NB4 (cell line): Measurements from ENCODE around the gene MBTD1.
"Not testable (repeated sequence)": the region's sequence is repeated elsewhere in the genome, so short reads cannot be mapped to it uniquely, and the experiment has no call there.

Experiments used
- DNase-seq: peaks from one replicate; pipeline ENCODE4 v3.0.0; 2010; ENCODE audit warnings: low read depth
- H3K4me3 ChIP-seq: one replicate; pipeline ENCODE4 v1.5.1; 2011; ENCODE audit warnings: mild to moderate bottlenecking, low read depth, low read length, moderate library complexity
- MAX ChIP-seq: IDR thresholded peaks from 2 replicates; pipeline ENCODE4 v1.6.1; 2011; ENCODE audit warnings: low read depth, low read length
- MYC ChIP-seq: IDR thresholded peaks from 2 replicates; pipeline ENCODE4 v1.6.1; 2011; ENCODE audit warnings: low read depth, low read length
- POLR2A ChIP-seq: IDR thresholded peaks from 2 replicates; pipeline ENCODE4 v1.6.1; 2011; ENCODE audit warnings: mild to moderate bottlenecking; ENCODE audit not compliant: insufficient read length; ENCODE audit errors: extremely low read depth
- TF ChIP-seq, protein P1 (sequence below): IDR thresholded peaks from one replicate; pipeline ENCODE4 v1.5.1; 2012; ENCODE audit warnings: low read depth, low read length

MBTD1 gene

DNA sequence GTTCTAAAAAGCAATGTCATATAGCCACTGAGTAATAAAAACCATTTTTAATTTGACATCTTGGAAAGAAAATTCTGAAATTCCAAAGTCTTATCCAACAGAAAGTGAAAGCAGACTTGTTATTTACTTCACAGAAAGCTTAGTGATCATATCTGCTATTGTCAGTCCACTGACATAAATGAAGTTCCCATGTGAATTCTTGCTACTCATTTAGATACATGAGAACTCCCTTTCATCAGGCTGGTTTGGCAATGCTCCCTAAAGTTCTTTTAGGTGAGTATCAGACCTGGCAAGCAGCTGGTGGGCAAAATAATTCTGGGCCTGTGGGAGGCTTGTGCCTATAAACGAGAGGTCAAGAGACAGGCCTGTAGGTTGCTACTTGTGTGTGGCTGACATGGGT, 70.2 kb downstream of the MBTD1 start:
- no peak overlapping the region for H3K4me3 ChIP-seq
- TF ChIP-seq, protein P1, sequence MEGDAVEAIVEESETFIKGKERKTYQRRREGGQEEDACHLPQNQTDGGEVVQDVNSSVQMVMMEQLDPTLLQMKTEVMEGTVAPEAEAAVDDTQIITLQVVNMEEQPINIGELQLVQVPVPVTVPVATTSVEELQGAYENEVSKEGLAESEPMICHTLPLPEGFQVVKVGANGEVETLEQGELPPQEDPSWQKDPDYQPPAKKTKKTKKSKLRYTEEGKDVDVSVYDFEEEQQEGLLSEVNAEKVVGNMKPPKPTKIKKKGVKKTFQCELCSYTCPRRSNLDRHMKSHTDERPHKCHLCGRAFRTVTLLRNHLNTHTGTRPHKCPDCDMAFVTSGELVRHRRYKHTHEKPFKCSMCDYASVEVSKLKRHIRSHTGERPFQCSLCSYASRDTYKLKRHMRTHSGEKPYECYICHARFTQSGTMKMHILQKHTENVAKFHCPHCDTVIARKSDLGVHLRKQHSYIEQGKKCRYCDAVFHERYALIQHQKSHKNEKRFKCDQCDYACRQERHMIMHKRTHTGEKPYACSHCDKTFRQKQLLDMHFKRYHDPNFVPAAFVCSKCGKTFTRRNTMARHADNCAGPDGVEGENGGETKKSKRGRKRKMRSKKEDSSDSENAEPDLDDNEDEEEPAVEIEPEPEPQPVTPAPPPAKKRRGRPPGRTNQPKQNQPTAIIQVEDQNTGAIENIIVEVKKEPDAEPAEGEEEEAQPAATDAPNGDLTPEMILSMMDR = no peak
- no peak for TF ChIP-seq POLR2A
- TF ChIP-seq MYC = no peak
- TF ChIP-seq MAX = no peak
- no peak for DNase-seq

GRCh38 chr17:51189162-51189561, 70.7 kb downstream of the MBTD1 start:
- DNase-seq = no peak
- H3K4me3 ChIP-seq = no peak overlapping the region
- TF ChIP-seq MAX = no peak

- TF ChIP-seq POLR2A (no peak), MAX (no peak), MYC (no peak)
- TF ChIP-seq, protein P1 = no peak
- no peak overlapping the region for H3K4me3 ChIP-seq
- DNase-seq = no peak
These were observed 71.5 kb downstream of the MBTD1 start for GRCh38 chr17:51188271-51188833.

GRCh38 chr17:51185763-51186332, 74.0 kb downstream of the MBTD1 start:
- no peak for TF ChIP-seq MYC
- no peak overlapping the region for H3K4me3 ChIP-seq
- DNase-seq = no peak

DNA sequence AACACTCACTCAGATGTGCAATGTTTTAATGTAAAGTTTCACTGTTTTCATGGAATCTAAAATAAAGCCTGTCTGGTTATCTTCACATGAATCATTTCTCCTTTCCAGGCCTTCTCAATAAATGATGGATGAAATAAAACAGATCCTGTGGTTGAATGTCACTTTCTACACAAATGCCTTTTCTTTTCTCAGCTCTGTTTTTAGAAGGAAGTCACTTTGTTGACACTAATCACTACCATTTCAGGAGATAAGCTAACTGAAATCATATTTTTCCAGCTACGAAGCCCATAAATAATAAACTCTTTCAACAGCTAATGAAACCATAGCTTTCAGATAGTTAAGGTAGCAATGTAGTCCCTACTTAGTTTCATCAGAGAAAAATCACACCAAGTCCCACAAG, 75.7 kb downstream of the MBTD1 start:
- TF ChIP-seq MYC (no peak), MAX (no peak), POLR2A (no peak)
- TF ChIP-seq, protein P1 = no peak
- H3K4me3 ChIP-seq = no peak overlapping the region
- DNase-seq = no peak

DNA sequence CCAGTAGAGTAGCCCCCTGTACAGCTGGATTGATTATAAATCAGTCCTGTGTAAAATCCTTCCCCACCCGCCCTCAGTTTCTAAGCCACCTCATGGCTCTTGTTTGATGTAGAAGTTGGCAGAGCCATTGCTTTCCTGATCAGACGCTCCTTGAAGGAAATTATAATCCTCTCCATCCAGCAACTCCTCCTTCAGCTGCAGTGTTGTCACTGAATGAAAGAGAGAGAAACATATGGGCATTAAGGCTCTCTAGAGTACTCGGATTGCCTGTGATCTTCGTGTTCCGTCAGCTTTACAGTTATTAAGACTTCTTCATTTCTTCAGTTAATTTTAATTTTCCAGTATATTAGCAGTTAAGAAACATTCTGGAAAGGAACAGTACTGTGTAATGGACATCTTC, 79.4 kb downstream of the MBTD1 start:
- H3K4me3 ChIP-seq = no peak overlapping the region
- no peak for DNase-seq
- TF ChIP-seq MYC = no peak
- no peak for TF ChIP-seq POLR2A
- TF ChIP-seq, protein P1 = no peak
- TF ChIP-seq MAX = no peak

- DNase-seq = not testable (repeated sequence)
These were observed 87.8 kb downstream of the MBTD1 start for GRCh38 chr17:51172030-51172429.

DNA sequence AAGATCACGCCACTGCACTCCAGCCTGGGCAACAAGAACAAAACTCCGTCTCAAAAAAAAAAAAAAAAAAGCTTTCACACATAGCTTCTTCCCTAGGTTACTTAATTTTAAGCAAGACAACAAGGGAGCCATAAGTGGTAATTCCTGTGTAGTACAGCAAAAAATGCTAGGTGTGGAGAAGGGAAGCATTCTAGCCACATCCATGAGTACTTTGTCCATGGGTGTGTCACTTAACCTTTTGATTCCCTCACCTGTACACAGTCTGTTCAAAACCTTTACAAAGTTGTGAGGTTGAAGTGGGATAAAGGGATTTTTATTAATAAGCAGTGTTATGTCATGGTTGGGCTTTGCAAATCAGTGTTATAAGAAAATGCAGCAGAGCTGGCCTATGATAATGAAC, 89.1 kb downstream of the MBTD1 start:
- no peak overlapping the region for H3K4me3 ChIP-seq
- TF ChIP-seq, protein P1 = no peak
- TF ChIP-seq MYC (no peak), MAX (no peak), POLR2A (no peak)
- DNase-seq = no peak

More at GRCh38 chr17:51172030-51172429, 87.8 kb downstream of the MBTD1 start:
- H3K4me3 ChIP-seq = not testable (repeated sequence)
